Osteoblast (primary cell): ENCODE measurements around the gene FBXL4. TPM values are rescaled to one million over a fixed set of nuclear protein-coding genes. Genes with fewer than 3 reads are reported as not detected.

Experiments used
- DNase-seq: peaks from one replicate; pipeline ENCODE4 v3.0.0; 2011; ENCODE audit warnings: low spot score, mixed read lengths; ENCODE audit not compliant: insufficient read length; ENCODE audit errors: missing footprints
- H2AFZ ChIP-seq: 2 replicates; pipeline ENCODE4 v1.6.0; 2011; ENCODE audit warnings: mild to moderate bottlenecking, low read length
- H3K27ac ChIP-seq: 2 replicates; pipeline ENCODE4 v1.5.1; 2011; ENCODE audit warnings: mild to moderate bottlenecking, low read depth, low read length, moderate library complexity
- H3K27me3 ChIP-seq: 2 replicates; pipeline ENCODE4 v1.6.0; 2012; ENCODE audit warnings: mild to moderate bottlenecking, control low read depth, inconsistent platforms, low read length, moderate library complexity; ENCODE audit not compliant: insufficient read depth
- H3K36me3 ChIP-seq: 2 replicates; pipeline ENCODE4 v1.5.1; 2011; ENCODE audit warnings: mild to moderate bottlenecking, low read length, control low read depth, moderate library complexity; ENCODE audit not compliant: insufficient read depth
- H3K4me1 ChIP-seq: 2 replicates; pipeline ENCODE4 v1.5.1; 2011; ENCODE audit warnings: mild to moderate bottlenecking, low read length, control low read depth, moderate library complexity; ENCODE audit not compliant: insufficient read depth
- H3K4me2 ChIP-seq: 2 replicates; pipeline ENCODE4 v1.6.0; 2011; ENCODE audit warnings: mild to moderate bottlenecking, low read length; ENCODE audit not compliant: insufficient read depth
- H3K4me3 ChIP-seq: fragments of 200-600 bp; sonication (generic); 3 replicates; pipeline ENCODE4 v1.5.1; 2012; ENCODE audit warnings: mild to moderate bottlenecking, low read length, inconsistent platforms; ENCODE audit not compliant: insufficient read depth
- H3K79me2 ChIP-seq: 2 replicates; pipeline ENCODE4 v1.6.0; 2012; ENCODE audit warnings: mild to moderate bottlenecking, low read length, control low read depth, inconsistent platforms; ENCODE audit not compliant: insufficient read depth
- H3K9me3 ChIP-seq: 2 replicates; pipeline ENCODE4 v1.5.1; 2011; ENCODE audit warnings: low read depth, low read length, control low read depth
- H4K20me1 ChIP-seq: 2 replicates; pipeline ENCODE4 v1.6.0; 2012; ENCODE audit warnings: mild to moderate bottlenecking, low read length, control low read depth; ENCODE audit not compliant: insufficient read depth
- total RNA-seq: library from RNA; depleted of rRNA; stranded (reverse); fragments of >200 nt; gene quantifications from 2 replicates; pipeline ENCODE4 v1.2.3, GENCODE V29; 2012
- TF ChIP-seq, protein P1 (sequence below): IDR thresholded peaks from 2 replicates; pipeline ENCODE4 v1.5.1; 2011; ENCODE audit warnings: mild to moderate bottlenecking, low read depth, low read length, moderate library complexity; ENCODE audit errors: extremely low read depth

FBXL4 gene
- 18.8 and 21.8 TPM in 2 replicates for total RNA-seq

- TF ChIP-seq, protein P1, sequence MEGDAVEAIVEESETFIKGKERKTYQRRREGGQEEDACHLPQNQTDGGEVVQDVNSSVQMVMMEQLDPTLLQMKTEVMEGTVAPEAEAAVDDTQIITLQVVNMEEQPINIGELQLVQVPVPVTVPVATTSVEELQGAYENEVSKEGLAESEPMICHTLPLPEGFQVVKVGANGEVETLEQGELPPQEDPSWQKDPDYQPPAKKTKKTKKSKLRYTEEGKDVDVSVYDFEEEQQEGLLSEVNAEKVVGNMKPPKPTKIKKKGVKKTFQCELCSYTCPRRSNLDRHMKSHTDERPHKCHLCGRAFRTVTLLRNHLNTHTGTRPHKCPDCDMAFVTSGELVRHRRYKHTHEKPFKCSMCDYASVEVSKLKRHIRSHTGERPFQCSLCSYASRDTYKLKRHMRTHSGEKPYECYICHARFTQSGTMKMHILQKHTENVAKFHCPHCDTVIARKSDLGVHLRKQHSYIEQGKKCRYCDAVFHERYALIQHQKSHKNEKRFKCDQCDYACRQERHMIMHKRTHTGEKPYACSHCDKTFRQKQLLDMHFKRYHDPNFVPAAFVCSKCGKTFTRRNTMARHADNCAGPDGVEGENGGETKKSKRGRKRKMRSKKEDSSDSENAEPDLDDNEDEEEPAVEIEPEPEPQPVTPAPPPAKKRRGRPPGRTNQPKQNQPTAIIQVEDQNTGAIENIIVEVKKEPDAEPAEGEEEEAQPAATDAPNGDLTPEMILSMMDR = no peak
- Histone ChIP-seq H3K36me3 (no peaks in the 10 kb centered on the region), H4K20me1 (peaks cover 9% of the 10 kb centered on the region), H3K9me3 (no peaks in the 10 kb centered on the region), H3K27ac (peak within 1 kb of the TSS; percentile 84), H3K4me2 (peak within 1 kb of the TSS; percentile 99), H3K4me3 (peak within 1 kb of the TSS; percentile 88), H2AFZ (peak within 1 kb of the TSS; percentile 96), H3K4me1 (peaks cover 16% of the 10 kb centered on the region), H3K27me3 (no peaks in the 10 kb centered on the region), H3K79me2 (peaks cover 45% of the 10 kb centered on the region)
- peak; percentile 96 for DNase-seq
Measured at GRCh38 chr6:98947411-98948292, at the start of gene FBXL4. Gene FBXL4 (minus strand): TSS chr6:98947946. CDS start chr6:98926988, 20,958 bp downstream.

DNA sequence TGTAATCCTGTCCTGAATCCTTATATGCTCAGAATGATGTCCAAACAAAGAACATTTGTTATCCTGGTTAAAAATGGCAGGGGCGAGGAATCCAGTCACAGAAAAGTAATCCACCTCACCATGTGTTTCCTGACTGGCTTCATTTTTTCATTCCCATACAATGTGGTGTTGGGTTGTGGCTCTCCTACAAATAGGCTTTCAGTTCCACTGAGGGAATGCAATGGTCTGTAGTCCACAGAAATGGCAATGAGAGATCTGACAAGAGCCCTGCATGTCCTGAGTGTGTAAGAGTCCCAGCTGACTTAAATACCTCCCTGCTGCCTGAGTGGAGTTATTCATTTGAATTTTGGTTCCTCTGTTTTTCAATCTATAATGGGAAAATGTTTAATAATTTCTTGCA is 47.4 kb upstream of the FBXL4 start:
- Histone ChIP-seq H3K4me3 (no peak overlapping the region), H3K79me2 (no peaks in the 10 kb centered on the region), H3K4me1 (no peaks in the 10 kb centered on the region), H3K4me2 (no peak overlapping the region), H3K27ac (no peak overlapping the region), H3K36me3 (no peaks in the 10 kb centered on the region), H2AFZ (no peak overlapping the region), H3K9me3 (no peaks in the 10 kb centered on the region), H4K20me1 (no peaks in the 10 kb centered on the region), H3K27me3 (peaks cover 4% of the 10 kb centered on the region)
- TF ChIP-seq, protein P1 = no peak
- no peak for DNase-seq

DNA sequence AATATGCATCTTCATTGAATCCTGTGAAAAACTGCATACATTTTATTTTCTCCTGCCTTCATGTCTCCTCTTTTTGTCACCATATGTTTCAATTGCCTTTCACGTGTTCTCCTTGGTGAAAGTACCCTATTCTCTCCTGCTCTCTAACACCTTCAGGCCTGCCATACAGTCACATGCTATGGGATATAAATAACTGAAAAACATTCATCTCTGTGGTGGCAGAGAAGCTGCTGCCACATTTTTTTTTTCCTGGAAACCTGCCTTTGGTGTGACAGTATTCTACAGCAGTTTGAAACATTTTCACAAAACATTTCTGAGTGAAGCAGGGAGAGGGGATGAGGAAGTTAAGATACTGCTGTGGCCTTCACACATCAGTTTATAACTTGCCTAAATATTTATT is 44.8 kb upstream of the FBXL4 start:
- H3K27ac ChIP-seq = no peak overlapping the region
- H4K20me1 ChIP-seq = no peaks in the 10 kb centered on the region
- no peak overlapping the region for H3K4me3 ChIP-seq
- no peaks in the 10 kb centered on the region for H3K79me2 ChIP-seq
- no peak overlapping the region for H2AFZ ChIP-seq
- no peaks in the 10 kb centered on the region for H3K36me3 ChIP-seq
- H3K4me2 ChIP-seq = no peak overlapping the region
- H3K9me3 ChIP-seq = no peaks in the 10 kb centered on the region
- H3K27me3 ChIP-seq = peaks cover 4% of the 10 kb centered on the region
- TF ChIP-seq, protein P1 = no peak
- H3K4me1 ChIP-seq = no peaks in the 10 kb centered on the region
- no peak for DNase-seq

DNA sequence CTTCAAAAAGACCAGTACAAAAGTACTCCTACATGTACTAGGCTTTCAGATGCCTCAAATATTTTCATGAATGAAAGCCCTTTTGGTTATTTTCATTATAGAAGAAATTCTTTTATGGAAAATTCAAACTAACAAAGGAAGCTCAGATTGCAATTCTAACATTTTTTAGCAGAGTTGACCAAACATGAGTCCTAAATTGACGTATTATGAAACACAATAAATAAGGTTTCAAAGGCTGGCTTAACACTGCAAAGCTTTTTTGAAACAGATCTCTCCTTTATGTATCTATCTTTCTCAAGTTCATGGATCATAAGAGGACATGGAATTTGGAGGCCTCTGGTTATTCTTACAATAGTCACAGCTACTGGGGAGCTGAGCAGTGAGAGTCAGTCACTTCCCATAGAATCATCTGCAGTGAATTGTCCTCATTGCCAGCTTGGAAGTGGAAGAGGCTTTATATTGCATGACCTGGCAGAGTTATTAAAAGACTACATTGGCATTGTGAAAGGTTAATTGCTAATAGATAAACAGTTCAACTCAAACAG is 38.4 kb upstream of the FBXL4 start:
- H3K36me3 ChIP-seq = no peaks in the 10 kb centered on the region
- H3K27ac ChIP-seq = no peak overlapping the region
- no peak for DNase-seq
- no peaks in the 10 kb centered on the region for H3K9me3 ChIP-seq
- H3K79me2 ChIP-seq = no peaks in the 10 kb centered on the region
- no peaks in the 10 kb centered on the region for H3K27me3 ChIP-seq
- no peaks in the 10 kb centered on the region for H4K20me1 ChIP-seq
- TF ChIP-seq, protein P1 = no peak
- no peak overlapping the region for H3K4me3 ChIP-seq
- H3K4me1 ChIP-seq = no peaks in the 10 kb centered on the region
- H3K4me2 ChIP-seq = no peak overlapping the region
- no peak overlapping the region for H2AFZ ChIP-seq
